Measurements from ENCODE around the gene MKLN1.

- TF ChIP-seq CTCF (IDR thresholded peaks at IDR 0.05) (no peak), POLR2AphosphoS5 (IDR thresholded peaks at IDR 0.05) (no peak), POLR2A (IDR thresholded peaks at IDR 0.05; ENCODE audit: low read depth) (no peak)
Measured at GRCh38 chr7:131370523-131370968, 42.9 kb downstream of the MKLN1 start.

Measured in esophagus muscularis mucosa (tissue), 3 donors.